Upper lobe of left lung (tissue), 4 donors: ENCODE measurements around the gene KLK4.

ENCODE experiments used
- EP300 ChIP-seq, 4 donors: sonication (generic); formaldehyde crosslinking; IDR thresholded peaks; one replicate each; pipeline ENCODE4 v1.5.1; 2017; ENCODE audit warnings: antibody characterized with exemption in 4 of 4, control low read depth in 2 of 4
- POLR2A ChIP-seq, 4 donors: fragments of 450-650 bp; IDR thresholded peaks; one replicate each; pipeline ENCODE4 v1.5.1; 2016 to 2017; ENCODE audit warnings: antibody characterized with exemption in 4 of 4, mild to moderate bottlenecking in 2 of 4
- POLR2AphosphoS5 ChIP-seq, 2 donors: sonication (generic); formaldehyde crosslinking; IDR thresholded peaks; one replicate each; pipeline ENCODE4 v1.5.1; 2017; ENCODE audit warnings: antibody characterized with exemption in 2 of 2
- TF ChIP-seq, protein P1 (sequence below), 6 experiments: fragments of 450-650 bp in 4 of 6; fragments of 200-600 bp in 2 of 6; sonication (generic) in 2 of 6; IDR thresholded peaks; one replicate each; pipeline ENCODE4 v1.5.1; 2016 to 2019; ENCODE audit warnings: antibody characterized with exemption in 6 of 6

DNA sequence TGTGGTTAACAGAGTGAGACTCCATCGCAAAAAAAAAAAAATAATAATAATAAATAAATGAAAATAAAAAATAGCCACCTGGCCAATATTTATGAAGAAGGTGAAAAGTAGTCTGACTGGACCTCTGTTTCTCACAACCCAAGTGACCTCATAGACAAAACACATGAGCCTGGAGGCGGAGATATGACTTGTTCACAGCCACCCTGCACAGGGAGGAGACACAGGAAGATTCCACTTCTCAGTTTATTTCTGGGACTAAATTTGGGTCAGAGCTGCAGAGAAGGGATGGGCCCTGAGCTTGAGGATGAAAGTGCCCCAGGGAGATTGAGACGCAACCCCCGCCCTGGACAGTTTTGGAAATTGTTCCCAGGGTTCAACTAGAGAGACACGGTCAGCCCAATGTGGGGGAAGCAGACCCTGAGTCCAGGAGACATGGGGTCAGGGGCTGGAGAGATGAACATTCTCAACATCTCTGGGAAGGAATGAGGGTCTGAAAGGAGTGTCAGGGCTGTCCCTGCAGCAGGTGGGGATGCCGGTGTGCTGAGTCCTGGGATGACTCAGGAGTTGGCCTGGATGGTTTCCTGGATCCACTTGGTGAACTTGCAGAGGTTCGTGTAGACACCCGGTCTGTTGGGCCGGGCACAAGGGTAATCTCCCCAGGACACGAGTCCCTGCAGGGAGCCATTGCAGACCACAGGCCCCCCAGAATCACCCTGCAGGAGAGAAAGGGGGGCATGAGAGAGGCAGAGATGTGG lies 32.1 kb upstream of the KLK4 start:
- no peak for TF ChIP-seq EP300 (IDR thresholded peaks at IDR 0.05)
- TF ChIP-seq, protein P1, sequence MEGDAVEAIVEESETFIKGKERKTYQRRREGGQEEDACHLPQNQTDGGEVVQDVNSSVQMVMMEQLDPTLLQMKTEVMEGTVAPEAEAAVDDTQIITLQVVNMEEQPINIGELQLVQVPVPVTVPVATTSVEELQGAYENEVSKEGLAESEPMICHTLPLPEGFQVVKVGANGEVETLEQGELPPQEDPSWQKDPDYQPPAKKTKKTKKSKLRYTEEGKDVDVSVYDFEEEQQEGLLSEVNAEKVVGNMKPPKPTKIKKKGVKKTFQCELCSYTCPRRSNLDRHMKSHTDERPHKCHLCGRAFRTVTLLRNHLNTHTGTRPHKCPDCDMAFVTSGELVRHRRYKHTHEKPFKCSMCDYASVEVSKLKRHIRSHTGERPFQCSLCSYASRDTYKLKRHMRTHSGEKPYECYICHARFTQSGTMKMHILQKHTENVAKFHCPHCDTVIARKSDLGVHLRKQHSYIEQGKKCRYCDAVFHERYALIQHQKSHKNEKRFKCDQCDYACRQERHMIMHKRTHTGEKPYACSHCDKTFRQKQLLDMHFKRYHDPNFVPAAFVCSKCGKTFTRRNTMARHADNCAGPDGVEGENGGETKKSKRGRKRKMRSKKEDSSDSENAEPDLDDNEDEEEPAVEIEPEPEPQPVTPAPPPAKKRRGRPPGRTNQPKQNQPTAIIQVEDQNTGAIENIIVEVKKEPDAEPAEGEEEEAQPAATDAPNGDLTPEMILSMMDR (IDR thresholded peaks at IDR 0.05): no peak
- TF ChIP-seq POLR2AphosphoS5 (IDR thresholded peaks at IDR 0.05): no peak
- no peak for TF ChIP-seq POLR2A (IDR thresholded peaks at IDR 0.05)
